GM18873 (cell line): ENCODE measurements around the gene EEF2KMT.
"Not testable (repeated sequence)": the region's sequence is repeated elsewhere in the genome, so short reads cannot be mapped to it uniquely, and the experiment has no call there.

ENCODE experiments used
- ATAC-seq: cut with Tn5 transposase; IDR thresholded peaks from one replicate; pipeline ENCODE4 v1.9.1; 2021; ENCODE audit warnings: mild to moderate bottlenecking, moderate library complexity, moderate number of reproducible peaks; ENCODE audit not compliant: unreplicated experiment, low FRiP score

Gene EEF2KMT

GRCh38 chr16:5097470-5098220 lies at the start of gene EEF2KMT:
Gene EEF2KMT (minus strand): TSS chr16:5097795. CDS start chr16:5097739, 56 bp downstream.
- ATAC-seq, result not testable (repeated sequence)

DNA sequence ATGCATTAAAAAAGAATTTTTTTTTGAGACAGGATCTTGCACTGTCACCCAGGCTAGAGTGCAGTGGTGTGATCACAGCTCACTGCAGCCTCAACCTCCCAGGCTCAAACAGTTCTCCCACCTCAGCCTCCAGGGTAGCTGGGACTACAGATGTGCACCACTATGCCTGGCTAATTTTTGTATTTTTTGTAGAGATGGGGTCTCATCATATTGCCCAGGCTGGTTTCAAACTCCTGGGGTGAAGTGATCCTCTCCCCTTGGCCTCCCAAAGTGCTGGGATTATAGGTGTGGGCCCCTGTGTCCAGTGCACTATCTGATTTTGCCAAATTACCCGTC lies 47.0 kb upstream of the EEF2KMT start:
- not testable (repeated sequence) for ATAC-seq

DNA sequence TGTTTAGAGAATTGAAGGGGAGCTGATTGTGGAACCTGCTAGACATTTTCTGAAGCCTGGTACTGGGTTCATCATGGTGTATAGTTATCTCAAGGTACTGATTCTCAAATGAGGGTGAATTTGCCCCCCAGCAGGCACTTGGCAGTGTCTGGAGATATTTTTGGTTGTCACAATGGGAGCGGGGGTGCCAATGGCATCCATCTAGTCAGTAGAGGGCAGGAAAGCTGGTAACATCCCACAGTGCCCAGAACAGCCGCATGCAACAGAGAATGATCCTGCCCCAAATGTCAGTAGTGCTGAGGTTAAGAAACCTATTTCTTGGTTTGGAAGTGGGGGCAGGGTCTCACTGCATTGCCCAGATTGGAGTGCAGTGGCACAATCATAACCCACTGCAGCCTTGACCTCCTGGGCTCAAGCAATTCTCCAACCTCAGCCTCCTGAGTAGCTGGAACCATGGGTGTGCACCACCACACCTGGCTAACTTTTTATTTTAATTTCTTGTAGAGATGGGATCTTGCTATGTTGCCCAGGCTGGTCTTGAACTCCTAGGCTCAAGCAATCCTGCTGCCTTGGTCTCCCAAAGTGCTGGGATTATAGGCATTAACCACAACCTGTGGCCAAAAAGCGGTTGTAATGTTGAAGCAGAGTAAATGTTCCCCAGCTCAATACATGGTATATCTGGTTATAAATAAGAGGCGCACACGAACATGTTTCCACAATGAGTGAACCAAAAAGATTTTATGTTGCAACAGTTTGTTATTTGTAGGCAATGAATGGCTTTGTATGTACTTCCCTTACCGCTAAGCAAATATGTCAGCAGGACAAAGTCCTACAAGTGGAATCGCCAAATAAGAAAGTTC lies 46.4 kb upstream of the EEF2KMT start:
- no peak for ATAC-seq

GRCh38 chr16:5140151-5140550 lies 42.6 kb upstream of the EEF2KMT start:
- ATAC-seq, result not testable (repeated sequence)

GRCh38 chr16:5134739-5135452 lies 37.3 kb upstream of the EEF2KMT start:
- not testable (repeated sequence) for ATAC-seq

DNA sequence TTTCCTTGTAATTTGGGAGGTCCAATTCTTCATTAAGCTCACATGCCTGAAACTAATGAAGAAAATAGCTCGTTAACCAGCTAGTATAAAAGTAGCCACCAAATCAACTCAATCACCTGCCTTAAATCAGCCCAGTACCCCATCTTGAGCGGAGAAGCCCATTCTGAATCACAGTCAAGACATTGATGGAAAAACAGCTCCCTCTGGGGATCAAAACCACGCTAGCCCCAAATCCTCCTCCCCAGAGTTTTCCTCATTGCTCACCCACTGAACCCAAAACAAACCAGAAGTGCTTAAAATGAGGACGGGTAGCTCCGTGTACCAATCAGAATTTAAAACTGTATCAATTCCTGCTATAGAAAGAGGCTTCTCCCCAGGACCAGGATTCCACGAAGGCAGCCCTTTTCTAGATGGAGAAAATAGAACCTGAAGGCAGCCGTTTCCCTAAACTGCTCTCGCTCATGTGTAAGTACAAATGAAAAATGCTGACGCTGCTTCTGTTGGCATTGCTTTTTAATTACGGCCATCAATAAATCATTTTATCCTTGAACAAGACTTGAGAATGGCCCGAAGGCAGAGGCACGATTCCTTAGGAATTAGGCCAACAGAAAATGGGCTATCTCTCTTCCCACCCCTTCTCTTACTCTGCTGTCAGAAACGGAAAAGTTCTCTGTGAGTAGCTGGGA lies 35.5 kb upstream of the EEF2KMT start:
- ATAC-seq, result not testable (repeated sequence)

DNA sequence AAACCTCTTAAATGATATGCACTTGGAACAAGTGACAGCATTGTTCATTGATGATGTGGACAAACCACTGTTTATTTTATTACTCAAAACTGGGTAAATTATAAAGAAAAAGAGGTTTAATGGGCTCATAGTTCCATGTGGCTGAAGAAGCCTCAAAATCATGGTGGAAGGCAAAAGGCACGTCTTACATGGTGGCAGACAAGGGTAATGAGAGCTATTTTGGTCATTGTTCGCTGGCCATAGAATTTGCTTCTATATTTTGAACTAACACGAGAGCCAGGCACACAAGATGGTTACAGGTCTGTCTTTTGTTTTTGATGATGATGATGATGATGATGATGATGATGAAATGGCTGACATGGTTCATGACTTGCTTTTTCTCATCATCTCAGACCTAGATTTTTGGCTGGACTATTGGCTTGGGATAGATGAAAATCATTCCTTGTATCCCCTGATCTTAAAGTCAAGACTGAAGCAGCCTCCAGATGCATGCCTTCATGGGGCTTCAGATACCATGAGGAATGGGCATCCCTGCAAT lies 33.9 kb upstream of the EEF2KMT start:
- not testable (repeated sequence) for ATAC-seq

- not testable (repeated sequence) for ATAC-seq
These were observed 19.9 kb upstream of the EEF2KMT start for GRCh38 chr16:5117300-5118087.

GRCh38 chr16:5116780-5117295 lies 19.2 kb upstream of the EEF2KMT start:
- not testable (repeated sequence) for ATAC-seq

DNA sequence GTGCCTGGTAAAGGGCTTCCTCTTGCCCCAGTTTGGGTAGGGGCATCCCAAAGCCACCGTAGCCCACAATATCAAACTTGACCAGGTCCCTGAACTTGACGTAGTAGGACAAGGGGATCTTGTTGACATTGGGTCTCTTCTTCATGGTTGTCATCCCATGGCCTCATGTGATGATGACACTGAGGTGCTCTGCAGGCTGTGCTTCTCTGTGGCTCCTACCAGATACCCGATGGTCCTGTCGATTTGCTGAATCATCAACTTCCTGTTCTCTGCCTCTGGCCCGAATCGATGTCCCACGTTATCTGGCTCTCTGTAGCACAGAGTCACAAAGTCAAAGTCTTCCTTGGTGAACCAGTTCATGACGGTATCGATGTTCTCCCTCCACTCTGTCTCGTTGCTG lies 13.3 kb upstream of the EEF2KMT start:
- ATAC-seq, result not testable (repeated sequence)

GRCh38 chr16:5108505-5109158 lies 11.0 kb upstream of the EEF2KMT start:
- no peak for ATAC-seq

DNA sequence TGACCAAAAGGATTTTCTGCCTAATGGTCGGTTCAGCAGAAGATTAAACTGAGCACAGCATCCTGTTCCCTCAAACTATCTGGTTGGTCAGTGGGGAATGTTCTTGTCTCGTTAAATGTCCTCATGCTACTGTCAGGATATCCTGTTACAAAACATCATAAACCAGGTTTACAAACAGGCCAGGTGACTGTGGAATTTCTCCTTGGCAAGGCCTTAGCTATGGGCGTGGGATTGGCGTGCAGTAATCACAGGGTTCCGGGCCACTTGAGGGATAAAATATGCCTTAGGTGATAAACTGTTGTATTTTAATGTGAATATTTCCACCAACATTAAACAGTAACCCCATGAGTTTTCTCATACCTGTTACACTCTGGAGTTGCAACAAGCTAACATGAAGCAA lies 7.4 kb upstream of the EEF2KMT start:
- not testable (repeated sequence) for ATAC-seq

DNA sequence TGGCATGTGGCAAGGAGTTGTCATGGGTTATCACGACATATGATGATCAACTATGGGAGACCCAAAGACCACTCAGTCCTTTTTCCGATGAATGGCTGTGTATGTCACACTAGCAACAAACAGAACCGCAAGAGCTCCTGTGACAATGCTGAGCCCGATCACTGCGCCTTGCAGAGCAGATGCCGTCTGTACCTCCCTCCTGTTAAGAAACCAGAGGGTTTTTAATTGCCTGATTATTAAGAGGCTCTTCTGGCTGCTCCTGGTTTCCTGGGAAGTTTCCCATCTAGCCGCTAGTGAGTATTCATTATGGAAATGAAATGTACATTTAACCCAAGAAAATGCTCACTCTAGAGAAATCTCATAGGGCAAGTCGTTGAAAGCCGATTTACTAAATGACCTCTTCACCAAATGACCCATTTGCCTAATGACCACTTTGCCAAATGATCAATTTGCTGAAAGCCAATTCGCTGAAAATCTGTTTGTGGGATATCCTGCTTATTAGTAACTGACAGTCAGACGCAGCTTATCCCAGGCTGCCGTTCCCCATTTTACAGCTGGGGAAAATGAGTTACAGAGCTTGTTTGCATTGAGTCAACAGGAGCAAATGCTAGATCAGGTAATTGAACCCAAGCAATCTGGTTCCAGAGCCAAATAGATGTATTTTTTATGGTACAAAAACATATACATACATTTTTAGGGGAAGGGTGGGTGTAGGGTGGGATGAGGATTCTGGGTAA lies 5.9 kb upstream of the EEF2KMT start:
- not testable (repeated sequence) for ATAC-seq

GRCh38 chr16:5099174-5099573 lies 1.6 kb upstream of the EEF2KMT start:
- not testable (repeated sequence) for ATAC-seq

GRCh38 chr16:5098221-5099159 lies 895 bp upstream of the EEF2KMT start:
- ATAC-seq, result not testable (repeated sequence)

GRCh38 chr16:5097061-5097469 lies 530 bp downstream of the EEF2KMT start:
- ATAC-seq, result not testable (repeated sequence)
